OCI-LY1 (cell line): Measurements from ENCODE around the gene CRYGC.
"Not testable (repeated sequence)": the region's sequence is repeated elsewhere in the genome, so short reads cannot be mapped to it uniquely, and the experiment has no call there.

Experiments used
- H2AFZ ChIP-seq: fragments of 200-600 bp; sonication (generic), shearing (Covaris generic); 2 replicates; pipeline ENCODE4 v1.6.0; 2014; ENCODE audit warnings: antibody characterized with exemption, mild to moderate bottlenecking, low read length
- H3F3A ChIP-seq: fragments of 200-600 bp; sonication (generic), shearing (Covaris generic); 2 replicates; pipeline ENCODE4 v1.6.0; 2014; ENCODE audit warnings: mild to moderate bottlenecking, antibody characterized with exemption, low read length, moderate library complexity; ENCODE audit not compliant: insufficient read depth
- H3K27ac ChIP-seq: fragments of 200-600 bp; sonication (generic); 2 replicates; pipeline ENCODE4 v1.5.1; 2014; ENCODE audit warnings: low read length, mixed run types, mild to moderate bottlenecking, low read depth; ENCODE audit not compliant: poor library complexity, severe bottlenecking
- H3K27me3 ChIP-seq: fragments of 200-600 bp; sonication (generic); 2 replicates; pipeline ENCODE4 v1.6.0; 2014; ENCODE audit warnings: antibody characterized with exemption, mild to moderate bottlenecking, low read length, moderate library complexity; ENCODE audit not compliant: insufficient read depth
- H3K36me3 ChIP-seq: fragments of 200-600 bp; sonication (generic); 2 replicates; pipeline ENCODE4 v1.6.1; 2014; ENCODE audit warnings: mild to moderate bottlenecking, antibody characterized with exemption, low read length, moderate library complexity, mixed read lengths; ENCODE audit not compliant: insufficient read depth
- H3K4me1 ChIP-seq: fragments of 200-600 bp; sonication (generic); 2 replicates; pipeline ENCODE4 v1.5.1; 2014; ENCODE audit warnings: mild to moderate bottlenecking, low read length, moderate library complexity; ENCODE audit not compliant: insufficient read depth, severe bottlenecking
- H3K4me2 ChIP-seq: fragments of 200-600 bp; sonication (generic), shearing (Covaris generic); 2 replicates; pipeline ENCODE4 v1.6.1; 2014; ENCODE audit warnings: low read length
- H3K4me3 ChIP-seq: fragments of 200-600 bp; sonication (generic); 2 replicates; pipeline ENCODE4 v1.5.1; 2014; ENCODE audit warnings: low read length, low read depth, mild to moderate bottlenecking, mixed read lengths; ENCODE audit not compliant: poor library complexity, severe bottlenecking
- H3K79me2 ChIP-seq: fragments of 200-600 bp; shearing (Covaris generic); 2 replicates; pipeline ENCODE4 v1.6.1; 2016; ENCODE audit warnings: mixed run types, low read length, mixed read lengths; ENCODE audit not compliant: insufficient read depth
- H3K9ac ChIP-seq: fragments of 200-600 bp; sonication (generic), shearing (Covaris generic); 2 replicates; pipeline ENCODE4 v1.6.1; 2014; ENCODE audit warnings: mild to moderate bottlenecking, low read length, mixed read lengths
- H3K9me2 ChIP-seq: fragments of 200-600 bp; sonication (generic), shearing (Covaris generic); 2 replicates; pipeline ENCODE4 v1.6.1; 2014; ENCODE audit warnings: low read depth, mild to moderate bottlenecking, low read length, mixed read lengths
- H3K9me3 ChIP-seq: fragments of 200-600 bp; shearing (Covaris generic); 2 replicates; pipeline ENCODE4 v1.6.1; 2014; ENCODE audit warnings: low read length, mixed read lengths
- H4K20me1 ChIP-seq: fragments of 200-600 bp; sonication (generic), shearing (Covaris generic); 2 replicates; pipeline ENCODE4 v1.6.0; 2016; ENCODE audit warnings: mild to moderate bottlenecking, low read length; ENCODE audit not compliant: insufficient read depth
- EZH2 ChIP-seq: fragments of 200-600 bp; sonication (generic), shearing (Covaris generic); IDR thresholded peaks from 2 replicates; pipeline ENCODE4 v1.8.0; 2017; ENCODE audit warnings: borderline replicate concordance, mixed run types, mild to moderate bottlenecking, antibody characterized with exemption, low read length, moderate library complexity, mixed read lengths
- TF ChIP-seq, protein P1 (sequence below): fragments of 200-600 bp; sonication (generic), shearing (Covaris generic); IDR thresholded peaks from 2 replicates; pipeline ENCODE4 v1.5.1; 2017; ENCODE audit warnings: mild to moderate bottlenecking, antibody characterized with exemption, low read length, moderate library complexity, mixed read lengths

The CRYGC gene

DNA sequence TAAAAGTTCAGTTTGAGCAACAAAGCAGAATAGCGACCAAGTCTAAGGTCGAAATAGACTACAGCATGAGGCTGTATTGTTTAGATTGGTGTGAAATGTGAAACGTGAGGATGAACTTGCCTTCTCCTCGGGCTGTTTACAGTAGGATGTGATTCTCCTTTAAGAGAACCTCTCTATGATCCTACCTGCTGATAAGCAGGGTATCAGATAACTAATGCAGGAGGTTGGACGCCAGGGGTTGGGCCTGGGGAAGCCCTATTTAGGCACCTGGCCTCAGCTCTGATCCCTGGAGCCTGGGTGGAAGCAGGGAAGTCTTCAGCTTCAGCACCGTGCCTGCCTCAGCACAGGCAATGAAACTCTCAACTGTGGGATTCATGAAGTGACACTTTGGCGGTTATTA, 16.7 kb downstream of the CRYGC start:
- no peak overlapping the region for H2AFZ ChIP-seq
- no peak overlapping the region for H3K27ac ChIP-seq
- no peaks in the 10 kb centered on the region for H3K9me2 ChIP-seq
- no peaks in the 10 kb centered on the region for H3K9me3 ChIP-seq
- H3K4me3 ChIP-seq, result no peak overlapping the region
- H3K36me3 ChIP-seq, result no peaks in the 10 kb centered on the region
- H3K79me2 ChIP-seq, result no peaks in the 10 kb centered on the region
- no peaks in the 10 kb centered on the region for H4K20me1 ChIP-seq
- H3F3A ChIP-seq, result no peaks in the 10 kb centered on the region
- H3K9ac ChIP-seq, result no peak overlapping the region
- H3K4me2 ChIP-seq, result no peak overlapping the region
- H3K27me3 ChIP-seq, result no peaks in the 10 kb centered on the region
- no peaks in the 10 kb centered on the region for H3K4me1 ChIP-seq
- TF ChIP-seq EZH2, result no peak
- TF ChIP-seq, protein P1, sequence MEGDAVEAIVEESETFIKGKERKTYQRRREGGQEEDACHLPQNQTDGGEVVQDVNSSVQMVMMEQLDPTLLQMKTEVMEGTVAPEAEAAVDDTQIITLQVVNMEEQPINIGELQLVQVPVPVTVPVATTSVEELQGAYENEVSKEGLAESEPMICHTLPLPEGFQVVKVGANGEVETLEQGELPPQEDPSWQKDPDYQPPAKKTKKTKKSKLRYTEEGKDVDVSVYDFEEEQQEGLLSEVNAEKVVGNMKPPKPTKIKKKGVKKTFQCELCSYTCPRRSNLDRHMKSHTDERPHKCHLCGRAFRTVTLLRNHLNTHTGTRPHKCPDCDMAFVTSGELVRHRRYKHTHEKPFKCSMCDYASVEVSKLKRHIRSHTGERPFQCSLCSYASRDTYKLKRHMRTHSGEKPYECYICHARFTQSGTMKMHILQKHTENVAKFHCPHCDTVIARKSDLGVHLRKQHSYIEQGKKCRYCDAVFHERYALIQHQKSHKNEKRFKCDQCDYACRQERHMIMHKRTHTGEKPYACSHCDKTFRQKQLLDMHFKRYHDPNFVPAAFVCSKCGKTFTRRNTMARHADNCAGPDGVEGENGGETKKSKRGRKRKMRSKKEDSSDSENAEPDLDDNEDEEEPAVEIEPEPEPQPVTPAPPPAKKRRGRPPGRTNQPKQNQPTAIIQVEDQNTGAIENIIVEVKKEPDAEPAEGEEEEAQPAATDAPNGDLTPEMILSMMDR, result no peak

DNA sequence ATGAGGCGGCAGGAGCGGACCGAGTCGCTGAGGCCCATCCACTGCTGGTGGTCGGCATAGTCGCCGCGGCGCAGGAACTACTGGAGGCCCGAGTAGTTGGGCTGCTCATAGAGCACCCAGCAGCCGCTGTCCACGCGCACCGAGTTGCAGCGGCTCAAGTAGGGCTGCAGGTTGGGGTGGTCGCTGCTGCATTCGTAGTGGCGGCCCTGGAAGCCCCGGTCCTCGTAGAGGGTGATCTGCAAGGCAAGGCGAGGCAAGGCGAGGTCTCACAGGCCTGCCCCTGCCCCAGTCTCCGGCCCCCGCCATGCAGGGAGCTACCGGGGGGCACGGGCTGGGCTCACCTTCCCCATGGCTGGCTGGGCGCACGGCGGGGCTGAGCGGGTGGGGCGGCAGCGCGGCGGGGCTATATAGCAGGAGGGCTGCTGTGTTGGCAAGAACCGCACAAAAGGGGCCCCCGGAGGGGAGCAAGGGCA, 17.3 kb downstream of the CRYGC start:
- not testable (repeated sequence) for H3K4me1 ChIP-seq, H3K79me2 ChIP-seq, H3K9me3 ChIP-seq, H3K9me2 ChIP-seq, H4K20me1 ChIP-seq, H3K4me3 ChIP-seq, H3K27me3 ChIP-seq, H3K4me2 ChIP-seq, H3F3A ChIP-seq, H3K9ac ChIP-seq, H3K27ac ChIP-seq, H3K36me3 ChIP-seq, H2AFZ ChIP-seq

DNA sequence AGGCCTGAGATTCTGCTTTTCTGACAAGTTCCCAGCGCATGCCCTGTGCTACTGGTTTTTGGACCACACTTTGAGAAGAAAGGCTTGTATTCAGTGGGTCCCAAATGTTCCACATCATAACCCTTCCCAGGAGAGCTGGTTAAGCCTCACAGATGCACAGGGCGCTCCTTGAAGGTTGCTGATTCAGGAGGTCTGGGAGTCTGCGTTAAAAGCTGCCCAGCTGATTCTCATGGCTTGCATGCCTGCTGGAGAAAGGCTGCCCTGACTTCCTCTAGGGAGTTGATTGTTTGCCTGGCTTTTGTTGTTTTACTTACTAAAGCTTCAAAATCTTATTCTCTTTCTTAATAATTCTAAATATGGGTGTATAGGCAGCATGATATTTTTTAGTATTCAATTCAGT, 26.0 kb downstream of the CRYGC start:
- TF ChIP-seq, protein P1, result no peak
- no peak for TF ChIP-seq EZH2
- Histone ChIP-seq H3K4me2 (no peak overlapping the region), H3K4me1 (no peaks in the 10 kb centered on the region), H3K9me2 (no peaks in the 10 kb centered on the region), H3K36me3 (no peaks in the 10 kb centered on the region), H3F3A (no peaks in the 10 kb centered on the region), H3K79me2 (no peaks in the 10 kb centered on the region), H3K4me3 (no peak overlapping the region), H3K9me3 (no peaks in the 10 kb centered on the region), H4K20me1 (no peaks in the 10 kb centered on the region), H2AFZ (no peak overlapping the region), H3K27ac (no peak overlapping the region), H3K27me3 (no peaks in the 10 kb centered on the region), H3K9ac (no peak overlapping the region)
